Middle frontal gyrus (tissue), 1 donor: Measurements from ENCODE around the gene ELL.
"Not testable (repeated sequence)": the region's sequence is repeated elsewhere in the genome, so short reads cannot be mapped to it uniquely, and the experiment has no call there.

Experiments
- DNase-seq: peaks from one replicate; pipeline ENCODE4 v3.0.0-alpha.2; 2015; ENCODE audit warnings: low spot score; ENCODE audit errors: extremely low spot score

Gene ELL

DNA sequence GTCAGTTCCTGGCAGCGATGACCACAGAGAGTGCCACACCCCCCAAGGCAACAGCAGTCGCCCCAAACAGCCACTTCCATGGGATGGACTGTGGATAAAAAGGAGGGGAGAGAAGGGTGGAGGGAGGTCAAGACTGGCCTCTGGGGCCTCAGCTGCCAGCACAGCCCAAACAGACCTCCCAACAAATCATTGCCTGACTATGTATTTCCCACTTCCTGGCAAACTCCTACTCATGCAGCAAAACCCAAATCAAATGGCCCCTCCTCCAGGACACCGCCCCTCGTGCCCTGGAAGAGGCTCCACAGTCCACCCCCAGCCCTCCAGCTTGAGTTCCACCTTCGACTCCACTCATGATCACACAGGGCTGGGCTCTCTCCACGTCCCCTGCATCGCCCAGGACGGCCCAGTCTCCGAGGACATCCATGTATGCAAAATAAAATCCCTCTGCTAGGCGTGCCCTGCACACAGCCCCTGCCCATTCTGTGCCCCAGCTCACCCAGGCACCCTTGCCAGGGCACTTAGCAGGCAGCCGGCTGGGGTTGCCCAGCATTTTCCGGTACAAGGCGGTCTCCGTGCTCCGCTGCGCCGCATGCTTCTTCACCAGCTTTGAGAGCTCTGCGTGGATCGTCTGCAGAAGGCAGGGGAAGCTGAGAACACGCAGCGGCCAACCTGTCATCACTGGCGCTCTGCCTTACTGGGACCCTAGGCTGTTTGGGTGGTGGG lies 10.5 kb upstream of the ELL start:
- no peak for DNase-seq

DNA sequence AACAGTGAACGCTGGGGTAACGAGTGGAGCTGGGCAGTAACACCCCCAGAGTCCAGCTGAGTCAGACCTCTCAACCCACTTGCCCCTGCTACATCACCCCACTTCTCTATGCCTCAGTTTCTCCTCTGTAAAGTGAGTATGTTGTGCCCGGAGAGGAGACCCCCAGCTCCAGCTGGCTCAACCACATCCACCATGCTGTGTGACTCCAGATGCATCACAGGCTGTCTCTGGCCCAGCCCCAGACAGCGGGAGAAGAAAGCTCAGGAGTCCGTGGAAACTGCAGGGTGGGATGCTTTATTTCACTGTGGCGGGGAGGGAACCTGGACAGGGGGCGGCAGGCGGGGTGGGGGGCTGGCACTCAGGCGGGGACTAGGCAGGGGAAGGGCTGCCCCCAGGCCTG lies 9.6 kb upstream of the ELL start:
- DNase-seq = no peak

DNA sequence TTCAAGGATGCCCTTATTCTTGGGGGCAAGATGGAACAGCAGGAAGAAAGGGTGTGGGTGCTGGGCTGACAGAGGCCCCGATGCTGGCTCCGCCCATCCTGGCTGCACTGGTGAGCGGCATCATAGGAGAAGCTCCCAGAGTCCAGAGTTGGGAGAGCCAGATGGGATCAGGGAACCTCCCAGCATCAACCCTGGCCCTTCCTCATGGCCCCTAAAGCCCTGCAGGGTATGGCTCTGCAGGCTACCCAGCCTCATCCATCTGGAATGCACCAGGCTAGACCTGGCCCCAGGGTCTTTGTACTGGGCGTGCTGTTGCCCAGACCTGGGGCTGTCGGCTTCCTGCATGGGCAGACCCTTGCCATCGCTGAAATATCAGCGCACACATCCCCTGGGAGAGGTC lies 7.9 kb upstream of the ELL start:
- no peak for DNase-seq

DNA sequence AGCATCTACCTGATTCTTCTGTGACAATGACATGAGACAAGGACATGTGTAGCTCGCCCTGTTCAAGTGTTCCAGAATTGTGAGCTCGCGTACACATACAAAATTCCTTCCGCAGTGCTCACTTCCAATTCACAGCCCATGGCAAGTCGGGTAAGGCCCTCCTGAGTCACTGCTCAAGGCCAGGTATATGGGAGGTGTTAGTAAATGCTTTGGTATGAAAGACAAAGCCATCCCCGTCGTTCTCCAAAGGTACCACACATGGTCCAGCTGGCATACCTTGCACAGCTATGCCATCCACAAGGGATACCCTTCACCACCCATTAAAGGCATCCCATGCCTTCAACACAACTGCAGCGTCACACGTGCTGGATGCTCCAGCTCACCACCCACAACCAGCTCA lies 4.4 kb upstream of the ELL start:
- no peak for DNase-seq

- no peak for DNase-seq
Measured at GRCh38 chr19:18523841-18524240, 2.0 kb upstream of the ELL start.

GRCh38 chr19:18522862-18523440 lies 1.1 kb upstream of the ELL start:
- DNase-seq = not testable (repeated sequence)

DNA sequence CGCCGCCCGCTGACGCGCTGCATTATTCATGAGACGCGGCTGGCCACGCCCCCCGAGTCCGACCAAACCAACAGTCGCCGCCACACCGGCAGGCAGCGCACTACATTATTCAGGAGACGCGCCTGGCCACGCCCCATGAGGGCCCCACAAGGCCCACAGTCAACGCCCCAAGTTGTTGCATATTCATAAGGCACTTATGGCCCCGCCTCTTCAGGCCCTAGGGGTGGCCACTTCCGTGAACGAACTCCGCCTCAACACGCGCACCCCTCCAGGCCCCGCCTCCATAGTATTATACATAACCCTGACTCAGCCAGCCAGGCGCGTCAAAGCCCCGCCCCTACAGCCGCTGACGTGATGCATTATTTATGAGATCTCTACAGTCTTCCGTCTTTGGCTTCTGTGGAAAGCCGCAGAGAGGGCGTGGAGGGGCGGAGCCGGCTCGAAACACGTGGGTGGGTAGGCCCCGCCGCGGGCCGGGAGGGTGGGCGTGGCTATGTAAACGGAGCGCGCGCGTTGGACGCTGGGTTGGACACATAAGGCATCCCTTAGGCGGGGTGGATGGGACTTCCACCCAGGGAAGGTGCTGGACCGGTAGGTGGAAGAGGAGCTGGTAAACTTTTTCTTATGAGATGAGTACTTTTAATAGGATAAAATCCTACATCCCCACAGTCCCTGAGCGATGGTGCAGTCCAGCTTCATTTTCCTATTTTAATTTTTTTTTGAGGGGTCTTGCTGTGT lies 423 bp upstream of the ELL start:
- peak; percentile 100 for DNase-seq

DNA sequence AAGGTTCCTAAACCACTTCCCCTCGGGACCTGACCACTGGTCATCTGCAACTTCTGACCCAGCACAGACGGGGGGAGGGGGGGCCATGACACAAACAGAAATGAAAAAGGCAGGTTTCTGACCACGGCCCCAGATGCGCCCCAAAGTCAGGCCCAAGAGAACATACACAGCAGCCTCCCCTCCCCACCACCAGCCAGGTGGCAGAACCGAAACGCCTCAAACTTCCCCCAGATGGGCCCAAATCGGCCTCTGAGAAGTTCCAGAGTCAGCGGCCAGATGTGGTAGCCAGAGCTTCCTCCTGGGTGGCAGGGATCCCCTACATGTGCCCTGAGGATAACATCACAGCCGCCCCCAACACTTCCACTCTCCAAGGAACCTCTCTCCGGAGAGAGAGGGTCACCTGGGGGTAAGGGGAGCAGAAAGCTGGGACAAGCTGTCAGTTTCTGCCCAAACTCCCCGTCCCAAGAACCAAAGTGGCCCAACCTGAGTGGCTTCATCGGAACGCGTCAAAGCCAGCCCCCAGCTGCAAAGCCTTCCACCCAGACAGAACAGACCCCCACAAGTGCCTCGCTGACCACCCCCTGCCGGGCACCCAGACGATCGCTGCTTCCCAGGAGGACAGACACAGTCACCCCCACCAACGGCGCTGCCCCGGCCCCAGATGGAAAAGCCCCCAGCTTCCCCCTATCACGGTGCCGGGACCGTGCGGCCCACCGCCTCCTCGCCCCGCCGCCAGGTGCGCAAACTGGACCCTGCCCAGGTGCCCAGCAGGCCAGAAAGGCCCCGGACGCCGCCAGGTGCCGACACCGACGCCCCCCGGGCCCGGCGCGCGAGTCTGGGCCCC lies 800 bp downstream of the ELL start:
- no peak for DNase-seq

DNA sequence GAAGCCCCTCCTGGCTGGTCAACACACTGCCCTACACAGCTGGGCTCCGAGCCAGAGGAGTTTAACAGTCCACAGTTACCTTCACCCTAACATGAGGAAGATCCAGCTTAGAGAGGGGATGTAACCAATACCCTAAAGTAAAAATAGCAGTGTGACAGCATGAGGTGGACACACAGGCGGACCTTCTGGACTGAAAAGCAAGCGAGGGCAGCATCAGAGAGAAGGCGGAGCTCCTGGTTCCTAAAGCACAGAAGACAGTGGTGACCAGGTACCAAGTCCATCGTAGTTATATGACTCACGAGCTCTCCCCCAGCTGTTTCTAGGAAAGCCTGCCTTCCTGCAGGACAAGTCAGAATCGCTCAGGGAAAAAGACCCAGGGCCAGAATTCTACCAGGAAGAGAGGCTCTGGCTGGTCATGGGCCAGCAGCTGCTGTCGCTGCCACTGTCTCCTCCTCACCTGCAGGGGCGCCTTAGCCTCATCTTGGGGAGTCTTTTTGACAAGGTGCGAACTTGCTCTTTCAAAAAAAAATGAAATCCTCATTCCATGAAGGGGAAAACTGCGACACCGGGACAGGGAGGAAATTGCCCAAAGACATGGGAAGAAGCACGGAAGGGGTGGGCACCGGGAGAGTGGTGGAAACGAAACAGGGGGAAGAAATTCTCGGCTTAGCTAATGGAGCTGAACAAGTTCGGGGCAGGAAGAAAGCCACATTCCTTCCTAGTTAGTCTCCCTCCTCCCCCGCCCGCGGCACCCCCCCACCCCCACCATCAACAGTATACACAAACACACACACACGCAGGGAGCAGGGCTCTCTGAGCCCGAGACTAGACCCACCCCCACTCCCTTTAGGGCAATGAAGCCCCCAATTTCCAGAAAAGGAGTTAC lies 1.7 kb downstream of the ELL start:
- DNase-seq = no peak

DNA sequence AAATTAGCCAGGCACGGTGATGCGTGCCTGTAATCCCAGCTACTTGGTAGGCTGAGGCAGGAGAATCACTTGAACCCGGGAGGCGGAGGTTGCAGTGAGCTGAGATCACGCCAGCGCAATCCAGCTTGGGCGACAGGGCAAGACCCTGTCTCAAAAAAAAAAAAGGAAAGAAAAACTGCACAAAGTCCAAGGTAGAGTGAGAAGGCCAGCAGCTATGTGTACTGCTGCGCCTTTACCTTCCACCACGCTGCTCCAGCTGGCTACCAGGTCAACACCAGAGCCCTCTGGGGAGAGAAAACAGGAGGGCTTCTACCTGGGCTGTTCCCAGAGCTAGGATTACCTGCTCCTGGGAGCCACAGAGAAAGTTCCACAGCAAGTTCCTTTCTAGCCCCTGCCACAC lies 3.2 kb downstream of the ELL start:
- no peak for DNase-seq

DNA sequence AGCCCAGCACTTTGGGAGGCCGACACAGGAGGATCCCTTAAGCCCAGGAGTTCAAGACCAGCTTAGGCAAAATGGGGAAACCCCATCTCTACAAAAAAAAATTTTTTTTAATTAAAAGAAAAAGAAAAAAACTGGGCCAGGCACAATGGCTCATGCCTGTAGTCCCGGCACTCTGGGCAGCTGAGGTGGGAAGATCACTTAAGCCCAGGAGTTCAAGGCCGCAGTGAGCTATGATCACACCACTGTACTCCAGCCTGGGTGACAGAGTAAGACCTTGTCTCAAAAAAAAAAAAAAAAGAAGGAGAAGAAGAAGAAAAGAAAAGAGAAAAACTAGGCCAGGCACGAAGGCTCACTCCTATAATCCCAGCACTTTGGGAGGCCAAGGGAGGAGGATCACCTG lies 4.3 kb downstream of the ELL start:
- no peak for DNase-seq

- no peak for DNase-seq
Measured at GRCh38 chr19:18515959-18516358, 5.9 kb downstream of the ELL start.

- no peak for DNase-seq
Measured at GRCh38 chr19:18514800-18515682, 6.8 kb downstream of the ELL start.

DNA sequence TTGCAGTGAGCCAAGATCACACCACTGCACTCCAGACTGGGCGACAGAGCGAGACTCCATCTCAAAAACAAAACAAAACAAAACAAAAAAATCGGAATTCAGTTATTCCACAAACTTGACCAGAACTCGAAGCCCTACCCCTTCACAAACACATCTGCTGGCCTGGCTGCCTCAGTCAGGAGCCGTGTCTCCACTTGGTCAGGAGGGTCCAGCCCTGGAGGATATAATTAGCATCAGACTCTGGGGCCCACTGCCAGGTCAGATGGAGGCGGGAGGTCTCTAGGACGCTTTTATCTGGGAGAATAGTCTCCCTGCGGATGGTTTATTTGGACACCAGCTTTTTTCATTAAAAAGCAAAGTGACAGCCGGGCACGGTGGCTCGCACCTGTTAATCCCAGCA lies 8.0 kb downstream of the ELL start:
- DNase-seq = no peak

GRCh38 chr19:18510216-18510615 lies 11.7 kb downstream of the ELL start:
- no peak for DNase-seq

GRCh38 chr19:18508585-18508984 lies 13.3 kb downstream of the ELL start:
- DNase-seq = no peak

DNA sequence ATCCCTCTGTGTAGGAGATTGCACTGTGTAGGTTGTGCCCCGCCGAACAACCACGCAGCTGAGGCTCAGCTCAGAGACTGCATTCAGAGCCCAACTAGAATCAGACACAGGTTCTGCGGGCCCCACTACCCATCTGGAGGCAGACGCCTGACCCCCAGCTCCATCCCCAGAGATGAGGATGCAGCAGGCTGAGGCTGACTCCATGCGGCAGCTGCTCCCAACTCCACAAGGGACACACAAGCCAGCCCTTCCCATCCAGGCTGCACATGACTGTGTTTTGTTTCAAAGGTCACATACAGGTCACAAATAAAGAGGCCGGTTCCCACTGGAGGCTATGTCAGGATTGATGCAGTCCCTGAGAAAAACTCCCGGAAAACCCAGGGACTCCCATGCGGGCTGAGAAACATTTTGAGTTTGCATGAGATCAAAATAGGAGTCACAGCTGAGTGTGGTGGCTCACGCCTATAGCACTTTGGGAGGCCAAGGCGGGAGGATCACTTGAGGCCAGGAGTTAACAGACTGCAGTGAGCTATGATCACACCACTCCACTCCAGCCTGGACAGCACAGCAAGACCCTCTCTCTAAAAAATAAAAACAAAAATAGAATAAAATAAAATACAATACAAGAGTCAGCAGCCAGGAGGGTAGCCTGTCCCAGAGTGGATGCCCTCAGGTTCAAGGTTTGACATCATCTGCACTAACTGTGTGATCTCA lies 14.0 kb downstream of the ELL start:
- DNase-seq = no peak

DNA sequence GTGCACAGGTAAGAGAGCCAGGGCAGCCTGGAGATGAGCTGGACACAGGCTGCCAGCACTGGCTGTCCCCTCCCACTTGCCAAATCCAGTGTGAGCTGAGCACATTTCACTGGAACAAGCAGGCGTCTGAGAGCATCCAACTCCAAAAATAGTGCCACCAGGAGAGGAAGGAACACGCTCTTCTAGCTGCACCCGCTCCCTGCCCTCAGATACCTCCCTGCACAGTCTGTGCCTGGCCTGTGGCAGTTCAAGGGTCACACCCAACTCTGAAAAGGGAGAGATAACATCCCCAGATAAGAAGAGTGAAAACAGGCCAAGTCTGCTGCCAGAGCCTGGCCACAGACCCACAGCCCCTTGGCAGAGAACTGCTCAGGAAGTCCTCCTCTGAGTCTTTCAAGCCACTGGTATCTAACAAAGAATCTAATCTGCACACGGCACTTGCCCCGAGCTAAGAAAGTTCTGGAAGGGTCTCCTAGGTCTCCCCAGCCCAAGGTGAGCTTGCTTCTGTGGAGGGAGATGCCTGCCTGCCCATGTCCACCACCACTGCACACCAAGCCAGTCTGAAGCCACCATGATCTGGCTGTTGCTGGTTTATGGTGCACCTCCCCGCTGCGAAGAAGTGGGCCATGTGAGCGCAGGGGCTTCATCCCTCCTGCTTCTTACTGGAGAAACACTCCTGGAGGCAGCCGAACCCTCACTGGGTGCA lies 14.7 kb downstream of the ELL start:
- DNase-seq = peak; percentile 39
